NCI-H187 treated with DMSO at 0.1 percent for 48 hours (cell line): Measurements from ENCODE around the gene CGRRF1.

Experiments used
- DNase-seq: peaks from one replicate; lab custom pipeline; 2025; lab: John Stamatoyannopoulos, UW

The CGRRF1 gene

DNA sequence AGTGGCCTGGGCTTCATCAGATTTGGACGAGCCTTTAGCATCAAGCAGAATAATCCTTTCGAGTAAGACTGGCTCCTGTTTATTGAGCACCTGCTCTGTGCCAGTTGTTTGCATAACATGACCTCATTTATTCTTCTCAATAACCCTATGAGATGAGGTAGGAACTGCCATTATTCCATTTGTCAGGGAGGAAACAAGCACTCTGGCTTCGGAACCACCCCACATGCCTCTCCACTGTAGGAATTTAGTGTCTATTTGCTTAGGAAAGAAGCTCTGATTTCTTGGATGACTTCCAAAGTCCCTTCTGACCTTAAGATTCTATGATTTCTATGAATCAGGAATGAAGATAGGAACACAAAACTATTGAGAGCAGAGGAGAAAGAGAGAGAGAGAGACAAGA, 68.3 kb downstream of the CGRRF1 start:
- DNase-seq, result no peak

GRCh38 chr14:54579621-54580020, 69.9 kb downstream of the CGRRF1 start:
- DNase-seq, result no peak

- no peak for DNase-seq
Observed at GRCh38 chr14:54580933-54581332, 71.2 kb downstream of the CGRRF1 start.

- DNase-seq, result no peak
Observed at GRCh38 chr14:54582334-54582733, 72.6 kb downstream of the CGRRF1 start.

- no peak for DNase-seq
Observed at GRCh38 chr14:54584097-54584496, 74.4 kb downstream of the CGRRF1 start.

DNA sequence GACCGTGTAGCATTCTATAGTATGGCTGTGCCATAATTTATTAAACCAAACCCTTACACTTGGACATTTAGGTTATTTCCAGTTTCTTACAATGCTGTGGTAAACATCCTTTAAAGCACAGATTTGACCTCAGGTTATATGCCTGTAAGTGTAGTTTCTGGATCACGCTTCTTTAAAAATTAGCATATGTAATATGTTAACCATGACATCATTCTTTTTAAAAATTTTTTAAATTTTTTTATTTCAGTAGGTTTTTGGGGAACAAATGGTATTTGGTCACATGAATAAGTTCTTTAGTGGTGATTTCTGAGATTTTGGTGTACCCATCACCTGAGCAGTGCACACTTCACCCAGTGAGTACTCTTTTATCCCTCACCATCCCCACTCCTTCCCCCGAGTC, 75.5 kb downstream of the CGRRF1 start:
- no peak for DNase-seq
